Spleen (tissue), 11 donors: Measurements from ENCODE around the gene ZNF469. TPM values are rescaled to one million over a fixed set of nuclear protein-coding genes. Genes with fewer than 3 reads are reported as not detected.
A peak's percentile ranks its signal among the peaks of the same experiment; 100 is the strongest.

Experiments used
- DNase-seq: peaks from one replicate; pipeline ENCODE4 v3.0.0-alpha.2; 2020
- H3K27ac ChIP-seq, 8 donors: fragments of 200-600 bp; sonication (generic) in 7 of 8; 1 replicate in 4 of 8; 2 replicates in 4 of 8; pipeline versions ENCODE4 v1.5.0 to v1.8.0; 2016 to 2021; ENCODE audit warnings: inconsistent platforms in 4 of 8, mild to moderate bottlenecking in 4 of 8, moderate library complexity in 1 of 8
- H3K27me3 ChIP-seq, 7 donors: fragments of 200-600 bp; sonication (generic) in 6 of 7; replicated peaks in 1 of 7; 1 replicate in 4 of 7; 2 replicates in 3 of 7; pipeline versions ENCODE4 v1.5.0 to v1.8.0; 2016 to 2021; ENCODE audit warnings: inconsistent platforms in 3 of 7, mild to moderate bottlenecking in 1 of 7
- H3K36me3 ChIP-seq, 6 donors: fragments of 200-600 bp; sonication (generic) in 5 of 6; 1 replicate in 4 of 6; 2 replicates in 2 of 6; pipeline versions ENCODE4 v1.5.0 to v1.8.0; 2016 to 2021; ENCODE audit warnings: inconsistent platforms in 2 of 6
- H3K4me1 ChIP-seq, 6 donors: fragments of 200-600 bp; sonication (generic) in 5 of 6; 1 replicate in 3 of 6; 2 replicates in 3 of 6; pipeline versions ENCODE4 v1.5.0 to v1.8.0; 2016 to 2021; ENCODE audit warnings: inconsistent platforms in 3 of 6
- H3K4me3 ChIP-seq, 8 donors: fragments of 200-600 bp; sonication (generic) in 7 of 8; 1 replicate in 4 of 8; 2 replicates in 4 of 8; pipeline versions ENCODE4 v1.5.0 to v1.8.0; 2016 to 2021; ENCODE audit warnings: inconsistent platforms in 4 of 8, mild to moderate bottlenecking in 4 of 8, moderate library complexity in 2 of 8
- H3K9me3 ChIP-seq, 8 donors: fragments of 200-600 bp; sonication (generic) in 7 of 8; 1 replicate in 4 of 8; 2 replicates in 4 of 8; pipeline versions ENCODE4 v1.5.0 to v1.8.0; 2016 to 2021; ENCODE audit warnings: inconsistent platforms in 4 of 8
- POLR2A ChIP-seq, 3 donors: fragments of 450-650 bp; IDR thresholded peaks; one replicate each; pipeline ENCODE4 v1.5.1; 2017; ENCODE audit warnings: antibody characterized with exemption in 3 of 3, mild to moderate bottlenecking in 1 of 3
- POLR2AphosphoS5 ChIP-seq, 3 donors: sonication (generic); formaldehyde crosslinking; IDR thresholded peaks; one replicate each; pipeline ENCODE4 v1.5.1; 2017; ENCODE audit warnings: antibody characterized with exemption in 3 of 3
- WGBS, 5 donors: extraction: QIAGEN DNeasy Blood & Tissue Kit in 3 of 5; methylation state at CpG; one replicate each; pipeline versions ENCODE4 v1.1.5 to v1.1.7; 2013 to 2018; 5-methylcytosine and 5-hydroxymethylcytosine counted together
- intact Hi-C: fragments of 100-400 bp; cut with DNase I; formaldehyde crosslinking; loops from one replicate; pipeline ENCODE4 v1.15.0; 2023; ENCODE audit warnings: low total_unique reads
- polyA plus RNA-seq, 3 donors: library from polyadenylated mRNA; stranded (reverse); fragments of 200-250 nt; gene quantifications; one replicate each; pipeline ENCODE4 v1.2.1, GENCODE V29; 2013
- total RNA-seq, 7 donors: library from RNA; depleted of rRNA in 3 of 7; stranded (reverse); fragments of >200 nt in 3 of 7; fragmentation: NEBNext Ultra II Directional in 4 of 7; extraction: Animal tissue kit (Norgen Biotek cat#: 25700) in 4 of 7; gene quantifications; one replicate each; pipeline versions ENCODE4 v1.1.0 to v1.2.1, GENCODE V29; 2016 to 2021
- TF ChIP-seq, protein P1 (sequence below), 11 experiments: fragments of 200-600 bp in 7 of 11; fragments of 450-650 bp in 4 of 11; sonication (generic) in 4 of 11; IDR thresholded peaks in 8 of 11; conservative IDR thresholded peaks in 3 of 11; 1 replicate in 7 of 11; 2 replicates in 4 of 11; pipeline versions ENCODE4 v1.4.0 to v1.8.0; 2016 to 2021; ENCODE audit warnings: antibody characterized with exemption in 11 of 11, inconsistent platforms in 4 of 11, mild to moderate bottlenecking in 1 of 11
- donor health status: healthy with polysubstance abuse.
- donor health status: DM: no; HTN: no; CAD: no; lungs with moderate emphysema.
- donor health status: DM: no; HTN: no; CAD: no.
- donor health status: Bipolar disorder and iron deficiency.
- donor health status: healthy.
- donor health status: DM: no; HTN: no; CAD: no.
- donor health status: DM: yes; HTN: yes; CAD: no.

The ZNF469 gene
- total and polyA plus RNA-seq, 10 donors, result 0.27 to 8.0 (median 3.3) TPM

DNA sequence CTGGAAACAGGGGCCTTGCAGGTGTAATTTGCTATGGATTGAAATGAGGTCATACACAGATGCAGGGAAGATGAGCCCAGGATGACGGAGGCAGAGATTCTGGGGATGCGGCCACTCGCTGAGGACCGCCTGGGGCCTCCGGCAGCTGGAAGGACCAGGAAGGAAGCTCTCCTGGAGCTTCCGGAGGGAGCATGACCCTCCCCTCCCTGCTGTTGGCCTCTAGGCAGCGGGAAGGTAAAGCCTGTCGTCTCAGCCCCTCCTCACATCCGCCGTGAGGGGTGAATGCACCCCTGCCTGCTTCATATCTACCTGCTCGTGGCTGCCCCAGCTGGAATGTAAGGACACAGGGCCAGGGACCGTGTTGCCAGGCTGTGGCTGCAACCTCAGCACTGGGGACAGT lies 29.1 kb upstream of the ZNF469 start:
- Histone ChIP-seq H3K27ac (no peak overlapping the region), H3K9me3 (no peaks in the 10 kb centered on the region), H3K36me3 (no peaks in the 10 kb centered on the region), H3K27me3 (peaks cover 0 to 9% (median 0%) of the 10 kb centered on the region in 7 donors), H3K4me1 (peaks cover 0 to 6% (median 0%) of the 10 kb centered on the region in 6 donors), H3K4me3 (no peak overlapping the region)
- peak; percentile 41 for DNase-seq
- intact Hi-C loops, result no loop called here
- TF ChIP-seq, protein P1, sequence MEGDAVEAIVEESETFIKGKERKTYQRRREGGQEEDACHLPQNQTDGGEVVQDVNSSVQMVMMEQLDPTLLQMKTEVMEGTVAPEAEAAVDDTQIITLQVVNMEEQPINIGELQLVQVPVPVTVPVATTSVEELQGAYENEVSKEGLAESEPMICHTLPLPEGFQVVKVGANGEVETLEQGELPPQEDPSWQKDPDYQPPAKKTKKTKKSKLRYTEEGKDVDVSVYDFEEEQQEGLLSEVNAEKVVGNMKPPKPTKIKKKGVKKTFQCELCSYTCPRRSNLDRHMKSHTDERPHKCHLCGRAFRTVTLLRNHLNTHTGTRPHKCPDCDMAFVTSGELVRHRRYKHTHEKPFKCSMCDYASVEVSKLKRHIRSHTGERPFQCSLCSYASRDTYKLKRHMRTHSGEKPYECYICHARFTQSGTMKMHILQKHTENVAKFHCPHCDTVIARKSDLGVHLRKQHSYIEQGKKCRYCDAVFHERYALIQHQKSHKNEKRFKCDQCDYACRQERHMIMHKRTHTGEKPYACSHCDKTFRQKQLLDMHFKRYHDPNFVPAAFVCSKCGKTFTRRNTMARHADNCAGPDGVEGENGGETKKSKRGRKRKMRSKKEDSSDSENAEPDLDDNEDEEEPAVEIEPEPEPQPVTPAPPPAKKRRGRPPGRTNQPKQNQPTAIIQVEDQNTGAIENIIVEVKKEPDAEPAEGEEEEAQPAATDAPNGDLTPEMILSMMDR (IDR thresholded peaks at IDR 0.05 in 8 of 11, conservative IDR thresholded peaks at IDR 0.05 in 3 of 11), result no peak
- no peak for TF ChIP-seq POLR2AphosphoS5 (IDR thresholded peaks at IDR 0.05)
- TF ChIP-seq POLR2A (IDR thresholded peaks at IDR 0.05), result no peak
- WGBS, 5 donors, result 57 to 73% (median 65%) methylated on average over 4 to 12 of the region's 12 CpGs

DNA sequence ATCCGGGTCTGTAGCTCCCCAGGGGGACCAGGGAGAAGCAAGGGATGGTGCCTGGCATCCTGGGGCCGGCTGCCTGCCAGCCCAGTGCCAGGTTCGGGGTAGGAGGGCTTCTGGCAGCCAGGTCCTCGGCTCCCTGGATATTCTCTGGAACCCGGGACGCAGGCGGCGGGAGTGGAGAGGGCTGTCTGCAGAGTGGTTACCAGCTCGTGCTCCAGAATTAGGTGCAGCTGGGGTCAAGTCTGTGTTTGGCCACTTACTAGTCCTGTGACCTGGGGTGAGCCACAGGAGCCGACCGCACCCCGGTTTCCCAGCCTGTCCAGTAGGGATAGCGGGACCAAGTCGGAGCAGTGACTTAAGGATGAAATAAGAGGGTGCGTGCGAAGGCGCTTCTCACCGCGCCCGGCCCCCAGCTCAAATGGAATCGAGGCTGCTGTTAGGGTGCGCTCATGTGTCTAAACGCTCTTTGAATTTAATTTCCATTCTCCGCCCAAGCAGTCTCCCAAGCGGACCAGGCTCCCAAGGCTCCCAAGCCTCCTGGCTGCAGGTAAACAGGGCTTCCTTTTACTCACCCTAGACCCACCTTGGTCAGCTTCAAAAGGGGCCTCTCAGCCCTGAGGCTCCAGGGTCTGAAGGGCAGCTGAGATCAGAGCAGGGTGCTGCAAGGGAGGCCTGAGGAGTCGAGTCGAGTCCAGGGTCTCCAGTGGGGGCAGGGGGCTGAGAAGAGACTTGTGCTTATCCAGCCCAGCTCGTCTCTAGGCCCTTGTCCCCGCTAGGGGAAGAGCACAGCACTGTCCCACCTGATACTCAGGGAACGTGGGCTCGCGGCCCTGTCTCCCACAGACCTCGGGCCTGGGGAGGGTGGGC lies 28.3 kb upstream of the ZNF469 start:
- Histone ChIP-seq H3K9me3 (no peaks in the 10 kb centered on the region), H3K27me3 (peaks cover 0 to 14% (median 0%) of the 10 kb centered on the region in 7 donors), H3K36me3 (no peaks in the 10 kb centered on the region), H3K4me1 (peaks cover 0 to 6% (median 0%) of the 10 kb centered on the region in 6 donors), H3K27ac (no peak overlapping the region), H3K4me3 (no peak overlapping the region)
- peak; percentile 63 for DNase-seq
- WGBS, 5 donors, result 90 to 95% (median 93%) methylated on average over 24 to 33 of the region's 33 CpGs
- intact Hi-C loops, result no loop called here
- TF ChIP-seq POLR2A (IDR thresholded peaks at IDR 0.05), result no peak
- TF ChIP-seq, protein P1 (IDR thresholded peaks at IDR 0.05 in 8 of 11, conservative IDR thresholded peaks at IDR 0.05 in 3 of 11), result no peak
- TF ChIP-seq POLR2AphosphoS5 (IDR thresholded peaks at IDR 0.05), result no peak

- peaks cover 0 to 6% (median 0%) of the 10 kb centered on the region in 6 donors for H3K4me1 ChIP-seq
- 79 to 92% (median 87%) methylated on average over 5 to 6 of the region's 6 CpGs for WGBS, 5 donors
- H3K9me3 ChIP-seq, result no peaks in the 10 kb centered on the region
- DNase-seq, result peak; percentile 53
- H3K36me3 ChIP-seq, result no peaks in the 10 kb centered on the region
- H3K27ac ChIP-seq, result no peak overlapping the region
- TF ChIP-seq, protein P1 (IDR thresholded peaks at IDR 0.05 in 8 of 11, conservative IDR thresholded peaks at IDR 0.05 in 3 of 11), result no peak
- no peak for TF ChIP-seq POLR2AphosphoS5 (IDR thresholded peaks at IDR 0.05)
- TF ChIP-seq POLR2A (IDR thresholded peaks at IDR 0.05), result no peak
- H3K27me3 ChIP-seq, result peaks cover 0 to 14% (median 0%) of the 10 kb centered on the region in 7 donors
- intact Hi-C loops, result no loop called here
- H3K4me3 ChIP-seq, result no peak overlapping the region
Observed at GRCh38 chr16:88355093-88355388, 27.7 kb upstream of the ZNF469 start.

- H3K4me1 ChIP-seq, result peaks cover 0 to 6% (median 0%) of the 10 kb centered on the region in 6 donors
- peaks cover 0 to 14% (median 0%) of the 10 kb centered on the region in 7 donors for H3K27me3 ChIP-seq
- DNase-seq, result peak; percentile 69
- no peaks in the 10 kb centered on the region for H3K36me3 ChIP-seq
- no peak overlapping the region for H3K4me3 ChIP-seq
- intact Hi-C loops, result no loop called here
- TF ChIP-seq POLR2AphosphoS5 (IDR thresholded peaks at IDR 0.05) (no peak), POLR2A (IDR thresholded peaks at IDR 0.05) (no peak)
- TF ChIP-seq, protein P1 (IDR thresholded peaks at IDR 0.05 in 8 of 11, conservative IDR thresholded peaks at IDR 0.05 in 3 of 11), result no peak
- WGBS, 5 donors, result 92 to 95% (median 93%) methylated on average over 23 to 28 of the region's 28 CpGs
- H3K9me3 ChIP-seq, result no peaks in the 10 kb centered on the region
- H3K27ac ChIP-seq, result no peak overlapping the region
Observed at GRCh38 chr16:88355389-88356123, 27.2 kb upstream of the ZNF469 start.
